ENCODE measurements around the gene RTN1. TPM values are rescaled to one million over a fixed set of nuclear protein-coding genes. Genes with fewer than 3 reads are reported as not detected.

The RTN1 gene
- total and polyA plus RNA-seq, 2 experiments from 2014 or later = 4.2 to 4.3 TPM

GRCh38 chr14:59826150-59826549 is 44.4 kb downstream of the RTN1 start:
- no peaks in the 10 kb centered on the region for H3K9me3 Mint-ChIP-seq
- H4K20me1 ChIP-seq (replicated peaks; ENCODE audit: insufficient read depth) = no peaks in the 10 kb centered on the region
- H3K4me1 ChIP-seq (ENCODE audit: insufficient read depth) = peaks cover 22% of the 10 kb centered on the region
- no peak overlapping the region for H3K27ac Mint-ChIP-seq
- H3K4me3 Mint-ChIP-seq = no peak overlapping the region
- peaks cover 4% of the 10 kb centered on the region for H3K27me3 Mint-ChIP-seq (ENCODE audit: insufficient read depth, low read depth, poor library complexity)
- no peaks in the 10 kb centered on the region for H3K36me3 ChIP-seq (ENCODE audit: insufficient read depth)
- no peaks in the 10 kb centered on the region for H3F3A ChIP-seq (replicated peaks; ENCODE audit: low read depth)
- peaks cover 22% of the 10 kb centered on the region for H3K4me1 Mint-ChIP-seq
- no peak for TF ChIP-seq JUNB (IDR thresholded peaks at IDR 0.05; ENCODE audit: unreplicated experiment)
- TF ChIP-seq ETS1 (IDR thresholded peaks at IDR 0.05) = no peak
- TF ChIP-seq NANOG (IDR thresholded peaks at IDR 0.05; ENCODE audit: borderline replicate concordance) = no peak
- no peaks in the 10 kb centered on the region for H3K79me2 ChIP-seq (replicated peaks; ENCODE audit: insufficient read depth)
- no peak overlapping the region for H2AFZ ChIP-seq
- ATAC-seq (no peak), DNase-seq (ENCODE audit: low spot score) (no peak)
- no peaks in the 10 kb centered on the region for H3K27me3 ChIP-seq (ENCODE audit: insufficient read depth)
- no peak overlapping the region for H3K27ac ChIP-seq (ENCODE audit: low read depth)
- H3K4me3 ChIP-seq = no peak overlapping the region
- H3K36me3 Mint-ChIP-seq (ENCODE audit: low read depth) = no peaks in the 10 kb centered on the region
- no peak overlapping the region for H3K4me2 ChIP-seq
- no peaks in the 10 kb centered on the region for H3K9me2 ChIP-seq (ENCODE audit: insufficient read depth)

- Histone ChIP-seq H3K27ac (ENCODE audit: low read depth) (no peak overlapping the region), H3K36me3 (ENCODE audit: insufficient read depth) (no peaks in the 10 kb centered on the region), H3K79me2 (replicated peaks; ENCODE audit: insufficient read depth) (no peaks in the 10 kb centered on the region), H3K27me3 (ENCODE audit: insufficient read depth) (no peaks in the 10 kb centered on the region), H3K4me3 (no peak overlapping the region), H3K9me2 (ENCODE audit: insufficient read depth) (no peaks in the 10 kb centered on the region), H3F3A (replicated peaks; ENCODE audit: low read depth) (no peaks in the 10 kb centered on the region), H2AFZ (no peak overlapping the region), H4K20me1 (replicated peaks; ENCODE audit: insufficient read depth) (no peaks in the 10 kb centered on the region), H3K4me2 (no peak overlapping the region), H3K4me1 (ENCODE audit: insufficient read depth) (no peaks in the 10 kb centered on the region)
- no peak for TF ChIP-seq NANOG (IDR thresholded peaks at IDR 0.05; ENCODE audit: borderline replicate concordance)
- TF ChIP-seq ZNF331 (CRISPR knock-in tag; IDR thresholded peaks at IDR 0.05; ENCODE audit: low read depth) = no peak
- TF ChIP-seq ZNF462 (CRISPR knock-in tag; IDR thresholded peaks at IDR 0.05) = no peak
- no peak for TF ChIP-seq CTCF (conservative IDR thresholded peaks at IDR 0.05; ENCODE audit: low read depth in 2 of 2)
- no peak for TF ChIP-seq EZH2 (IDR thresholded peaks at IDR 0.05; ENCODE audit: low read depth, unreplicated experiment)
- TF ChIP-seq EZH2phosphoT487 (IDR thresholded peaks at IDR 0.05; ENCODE audit: unreplicated experiment) = no peak
- no peak for TF ChIP-seq ETS1 (IDR thresholded peaks at IDR 0.05)
- Mint-ChIP-seq H3K9me3 (no peaks in the 10 kb centered on the region; the same call in 2 of the 3 replicates), H3K4me1 (peaks cover 2% of the 10 kb centered on the region; the same call in 1 of the 3 replicates), H3K27me3 (ENCODE audit: insufficient read depth, low read depth, poor library complexity) (peaks cover 2% of the 10 kb centered on the region), H3K36me3 (ENCODE audit: low read depth) (no peaks in the 10 kb centered on the region), H3K27ac (no peak overlapping the region), H3K4me3 (no peak overlapping the region)
- no peak for ATAC-seq
- no peak for DNase-seq (ENCODE audit: low spot score)
Observed at GRCh38 chr14:59823179-59823578, 47.4 kb downstream of the RTN1 start.
